KMS-11 (cell line): ENCODE measurements around the gene PTGDR2.

ENCODE experiments used
- H2AFZ ChIP-seq: fragments of 200-600 bp; sonication (generic); 2 replicates; pipeline ENCODE4 v1.6.1; 2016; ENCODE audit warnings: antibody characterized with exemption, mixed run types, low read depth
- H3K27ac ChIP-seq: fragments of 200-600 bp; sonication (generic); 2 replicates; pipeline ENCODE4 v1.6.1; 2016; ENCODE audit warnings: mild to moderate bottlenecking, mixed run types
- H3K27me3 ChIP-seq: fragments of 200-600 bp; sonication (generic); 2 replicates; pipeline ENCODE4 v1.6.1; 2017; ENCODE audit warnings: mild to moderate bottlenecking, low read depth, mixed run types, moderate library complexity; ENCODE audit not compliant: insufficient read depth
- H3K36me3 ChIP-seq: fragments of 200-600 bp; sonication (generic); 2 replicates; pipeline ENCODE4 v1.6.1; 2017; ENCODE audit warnings: mild to moderate bottlenecking, mixed run types; ENCODE audit not compliant: insufficient read depth
- H3K4me1 ChIP-seq: fragments of 200-600 bp; sonication (generic); 2 replicates; pipeline ENCODE4 v1.6.1; 2016; ENCODE audit warnings: mild to moderate bottlenecking, low read depth, mixed run types; ENCODE audit not compliant: poor library complexity, severe bottlenecking
- H3K4me2 ChIP-seq: fragments of 200-600 bp; sonication (generic); 2 replicates; pipeline ENCODE4 v1.7.0; 2016; ENCODE audit warnings: mild to moderate bottlenecking, mixed run types
- H3K4me3 ChIP-seq: fragments of 200-600 bp; sonication (generic); IDR thresholded peaks from 2 replicates; pipeline ENCODE4 v1.6.1; 2017; ENCODE audit warnings: low read depth, low read length, mixed read lengths; ENCODE audit not compliant: insufficient read depth
- H3K79me2 ChIP-seq: fragments of 200-600 bp; sonication (generic); 2 replicates; pipeline ENCODE4 v1.6.1; 2016; ENCODE audit warnings: low read depth, mixed run types; ENCODE audit not compliant: insufficient read depth
- H3K9ac ChIP-seq: fragments of 200-600 bp; sonication (generic); 2 replicates; pipeline ENCODE4 v1.6.1; 2016; ENCODE audit warnings: mild to moderate bottlenecking, mixed run types
- H4K20me1 ChIP-seq: fragments of 200-600 bp; sonication (generic); 2 replicates; pipeline ENCODE4 v1.6.1; 2016; ENCODE audit warnings: mild to moderate bottlenecking, mixed run types; ENCODE audit not compliant: insufficient read depth
- TF ChIP-seq, protein P1 (sequence below): fragments of 200-600 bp; sonication (generic); conservative IDR thresholded peaks from 2 replicates; pipeline ENCODE4 v1.6.1; 2017; ENCODE audit warnings: low read depth, mild to moderate bottlenecking, antibody characterized with exemption, low read length, moderate library complexity, mixed read lengths

The PTGDR2 gene

DNA sequence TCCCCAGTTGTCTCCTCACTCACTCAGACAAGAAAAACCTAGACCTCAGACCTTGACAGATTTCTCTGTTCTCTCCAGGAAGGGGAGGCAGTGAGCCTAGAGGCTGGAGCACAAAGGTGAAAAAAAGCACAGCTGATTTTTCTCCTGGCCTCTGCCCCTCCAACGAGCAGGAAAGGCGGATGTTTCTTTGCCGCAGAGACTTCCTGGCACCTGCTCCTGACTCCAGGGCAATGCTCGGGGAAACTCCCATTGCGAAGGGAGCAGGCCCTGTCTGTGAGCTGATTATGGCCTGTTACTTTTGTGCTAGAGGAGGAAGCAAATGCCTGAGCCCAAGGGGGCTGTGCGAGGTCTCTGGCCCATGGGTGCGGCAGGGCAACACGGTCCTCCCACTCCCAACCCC lies 45.2 kb downstream of the PTGDR2 start:
- H3K79me2 ChIP-seq, result no peaks in the 10 kb centered on the region
- H3K36me3 ChIP-seq, result no peaks in the 10 kb centered on the region
- no peak overlapping the region for H3K27ac ChIP-seq
- H2AFZ ChIP-seq, result no peak overlapping the region
- no peaks in the 10 kb centered on the region for H3K4me1 ChIP-seq
- TF ChIP-seq, protein P1, sequence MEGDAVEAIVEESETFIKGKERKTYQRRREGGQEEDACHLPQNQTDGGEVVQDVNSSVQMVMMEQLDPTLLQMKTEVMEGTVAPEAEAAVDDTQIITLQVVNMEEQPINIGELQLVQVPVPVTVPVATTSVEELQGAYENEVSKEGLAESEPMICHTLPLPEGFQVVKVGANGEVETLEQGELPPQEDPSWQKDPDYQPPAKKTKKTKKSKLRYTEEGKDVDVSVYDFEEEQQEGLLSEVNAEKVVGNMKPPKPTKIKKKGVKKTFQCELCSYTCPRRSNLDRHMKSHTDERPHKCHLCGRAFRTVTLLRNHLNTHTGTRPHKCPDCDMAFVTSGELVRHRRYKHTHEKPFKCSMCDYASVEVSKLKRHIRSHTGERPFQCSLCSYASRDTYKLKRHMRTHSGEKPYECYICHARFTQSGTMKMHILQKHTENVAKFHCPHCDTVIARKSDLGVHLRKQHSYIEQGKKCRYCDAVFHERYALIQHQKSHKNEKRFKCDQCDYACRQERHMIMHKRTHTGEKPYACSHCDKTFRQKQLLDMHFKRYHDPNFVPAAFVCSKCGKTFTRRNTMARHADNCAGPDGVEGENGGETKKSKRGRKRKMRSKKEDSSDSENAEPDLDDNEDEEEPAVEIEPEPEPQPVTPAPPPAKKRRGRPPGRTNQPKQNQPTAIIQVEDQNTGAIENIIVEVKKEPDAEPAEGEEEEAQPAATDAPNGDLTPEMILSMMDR, result no peak
- H3K9ac ChIP-seq, result no peak overlapping the region
- no peak overlapping the region for H3K4me2 ChIP-seq
- H3K27me3 ChIP-seq, result no peaks in the 10 kb centered on the region
- H4K20me1 ChIP-seq, result no peaks in the 10 kb centered on the region
- H3K4me3 ChIP-seq, result no peak overlapping the region

DNA sequence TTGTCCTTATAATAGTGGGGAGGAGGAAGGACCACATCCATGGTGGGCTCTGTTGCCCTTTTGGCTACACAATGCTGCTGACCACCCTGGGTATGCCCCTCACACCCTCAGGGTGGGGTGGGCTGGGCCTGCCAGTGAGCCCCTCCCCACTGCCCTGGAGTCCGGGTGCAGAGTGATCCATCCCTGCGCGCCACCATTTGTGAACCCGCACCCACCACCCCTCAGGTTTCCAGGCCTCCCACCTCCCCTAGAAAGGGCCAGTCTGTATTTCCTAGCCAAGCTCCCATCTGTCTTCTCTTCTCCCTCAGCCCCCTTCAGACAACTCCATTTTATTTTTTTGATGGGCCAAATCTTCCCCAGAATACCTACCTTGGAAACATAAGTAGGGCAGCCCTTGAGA lies 45.6 kb downstream of the PTGDR2 start:
- TF ChIP-seq, protein P1, result no peak
- no peak overlapping the region for H3K27ac ChIP-seq
- no peak overlapping the region for H3K4me2 ChIP-seq
- no peaks in the 10 kb centered on the region for H3K79me2 ChIP-seq
- H4K20me1 ChIP-seq, result no peaks in the 10 kb centered on the region
- H3K4me3 ChIP-seq, result no peak overlapping the region
- H2AFZ ChIP-seq, result no peak overlapping the region
- H3K9ac ChIP-seq, result no peak overlapping the region
- no peaks in the 10 kb centered on the region for H3K36me3 ChIP-seq
- no peaks in the 10 kb centered on the region for H3K4me1 ChIP-seq
- no peaks in the 10 kb centered on the region for H3K27me3 ChIP-seq

DNA sequence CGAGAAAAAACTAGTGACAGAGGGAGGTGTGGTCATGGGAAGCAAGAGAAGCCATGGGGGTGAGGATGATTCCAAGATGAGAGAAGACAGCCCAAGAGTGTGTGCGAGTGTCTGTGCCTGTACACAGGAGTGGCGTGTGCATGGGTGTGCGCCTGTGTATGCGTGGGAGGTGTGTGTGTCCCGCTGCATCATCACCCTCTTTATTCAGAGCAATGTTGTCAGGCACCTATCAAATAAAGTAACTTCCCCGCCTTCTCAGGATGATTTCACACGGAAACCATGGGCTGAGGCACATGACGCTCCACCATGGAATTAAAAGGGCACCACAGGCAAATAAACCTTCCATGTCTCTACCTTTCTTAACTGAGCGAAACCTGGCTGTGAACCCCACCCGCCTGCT lies 46.1 kb downstream of the PTGDR2 start:
- H3K36me3 ChIP-seq, result no peaks in the 10 kb centered on the region
- TF ChIP-seq, protein P1, result no peak
- no peaks in the 10 kb centered on the region for H3K4me1 ChIP-seq
- H3K4me3 ChIP-seq, result no peak overlapping the region
- no peaks in the 10 kb centered on the region for H4K20me1 ChIP-seq
- H3K9ac ChIP-seq, result no peak overlapping the region
- no peaks in the 10 kb centered on the region for H3K79me2 ChIP-seq
- H2AFZ ChIP-seq, result no peak overlapping the region
- no peaks in the 10 kb centered on the region for H3K27me3 ChIP-seq
- H3K27ac ChIP-seq, result no peak overlapping the region
- no peak overlapping the region for H3K4me2 ChIP-seq

DNA sequence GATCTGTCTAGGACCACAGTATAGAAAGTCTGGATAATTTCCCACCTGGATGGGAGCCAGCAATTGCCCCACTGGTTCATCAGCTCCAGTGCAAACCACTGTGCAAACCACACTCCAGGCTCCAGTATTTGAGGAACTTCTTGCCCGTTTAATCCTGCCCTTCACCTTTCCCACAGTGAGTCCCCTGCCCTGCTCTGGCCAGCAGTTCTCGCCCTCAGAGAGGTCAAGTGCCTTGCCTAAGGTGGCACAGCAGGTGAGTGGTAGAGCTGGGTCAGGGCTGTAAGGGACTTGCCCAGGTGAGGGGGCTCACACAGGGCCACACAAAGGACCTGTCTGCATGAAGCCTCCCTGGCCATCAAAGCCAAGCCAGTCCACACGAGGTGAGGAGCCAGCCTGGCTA lies 46.5 kb downstream of the PTGDR2 start:
- Histone ChIP-seq H3K4me2 (no peak overlapping the region), H3K4me3 (no peak overlapping the region), H3K36me3 (no peaks in the 10 kb centered on the region), H3K4me1 (no peaks in the 10 kb centered on the region), H3K79me2 (no peaks in the 10 kb centered on the region), H2AFZ (no peak overlapping the region), H4K20me1 (no peaks in the 10 kb centered on the region), H3K27ac (no peak overlapping the region), H3K9ac (no peak overlapping the region), H3K27me3 (no peaks in the 10 kb centered on the region)
- TF ChIP-seq, protein P1, result no peak
